Body of pancreas (tissue), 4 donors: ENCODE measurements around the gene HIP1R.

Experiments used
- CTCF ChIP-seq, 7 experiments: fragments of 450-650 bp in 4 of 7; fragments of 200-600 bp in 3 of 7; sonication (generic) in 3 of 7; IDR thresholded peaks; one replicate each; pipeline ENCODE4 v1.5.1; 2016 to 2019; ENCODE audit warnings: antibody characterized with exemption in 7 of 7
- POLR2A ChIP-seq, 3 donors: fragments of 450-650 bp; IDR thresholded peaks; one replicate each; pipeline ENCODE4 v1.6.1; 2016; ENCODE audit warnings: antibody characterized with exemption in 3 of 3, mild to moderate bottlenecking in 2 of 3

GRCh38 chr12:122834104-122834920 lies 945 bp upstream of the HIP1R start:
- peak in 4 of 7 experiments; percentile 14 to 42 (median 41) for TF ChIP-seq CTCF (IDR thresholded peaks at IDR 0.05)
- TF ChIP-seq POLR2A (IDR thresholded peaks at IDR 0.05) = peak in 2 of 3 donors; percentile 44 to 47
